Measurements from ENCODE around the gene BCDIN3D. TPM values are rescaled to one million over a fixed set of nuclear protein-coding genes. Genes with fewer than 3 reads are reported as not detected.

BCDIN3D gene
- total RNA-seq, 1 experiment from 2014 or later, result 1.6 TPM

DNA sequence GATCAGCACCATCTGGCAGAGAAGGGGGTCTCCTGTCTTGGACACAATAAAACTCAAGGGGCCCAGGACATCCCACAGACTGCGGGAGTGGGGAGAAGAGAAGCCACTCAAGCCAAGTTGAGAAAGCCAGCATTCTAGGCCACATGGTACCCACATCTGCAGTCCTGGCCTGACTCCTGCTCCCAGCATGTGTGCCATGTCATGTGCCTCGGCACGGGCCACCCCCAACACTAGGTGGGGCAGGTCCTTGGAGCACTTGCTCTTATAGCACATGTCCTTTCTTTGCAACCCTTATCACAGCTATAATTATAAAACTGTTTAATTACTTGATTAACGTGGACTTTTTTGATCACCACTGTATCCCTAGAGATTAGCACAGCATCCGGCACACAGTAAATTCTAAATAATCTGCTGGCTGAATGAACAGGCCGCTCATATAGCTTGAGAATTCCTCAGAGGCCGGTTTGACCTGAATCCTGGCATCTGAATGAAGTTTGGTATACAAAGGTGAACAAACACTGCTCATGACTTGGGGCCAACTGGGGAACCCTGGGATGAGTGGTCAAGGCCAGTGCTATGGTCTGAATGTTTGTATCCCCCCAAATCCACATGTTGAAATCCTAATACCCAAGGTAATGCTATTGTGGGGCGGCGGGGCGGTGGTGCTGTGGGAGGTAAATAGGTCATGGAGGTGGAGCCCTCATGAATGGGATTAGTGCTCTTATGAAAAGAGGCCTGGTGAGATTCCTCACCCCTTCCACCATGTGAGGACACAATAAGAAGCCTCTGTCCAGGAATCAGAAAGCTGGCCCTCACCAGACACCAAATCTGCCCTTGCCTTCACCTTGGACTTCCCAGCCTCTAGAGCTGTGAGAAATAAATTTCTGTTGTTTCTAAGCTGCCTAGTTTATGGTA, 21.3 kb downstream of the BCDIN3D start (continued):
- TF ChIP-seq, protein P1, sequence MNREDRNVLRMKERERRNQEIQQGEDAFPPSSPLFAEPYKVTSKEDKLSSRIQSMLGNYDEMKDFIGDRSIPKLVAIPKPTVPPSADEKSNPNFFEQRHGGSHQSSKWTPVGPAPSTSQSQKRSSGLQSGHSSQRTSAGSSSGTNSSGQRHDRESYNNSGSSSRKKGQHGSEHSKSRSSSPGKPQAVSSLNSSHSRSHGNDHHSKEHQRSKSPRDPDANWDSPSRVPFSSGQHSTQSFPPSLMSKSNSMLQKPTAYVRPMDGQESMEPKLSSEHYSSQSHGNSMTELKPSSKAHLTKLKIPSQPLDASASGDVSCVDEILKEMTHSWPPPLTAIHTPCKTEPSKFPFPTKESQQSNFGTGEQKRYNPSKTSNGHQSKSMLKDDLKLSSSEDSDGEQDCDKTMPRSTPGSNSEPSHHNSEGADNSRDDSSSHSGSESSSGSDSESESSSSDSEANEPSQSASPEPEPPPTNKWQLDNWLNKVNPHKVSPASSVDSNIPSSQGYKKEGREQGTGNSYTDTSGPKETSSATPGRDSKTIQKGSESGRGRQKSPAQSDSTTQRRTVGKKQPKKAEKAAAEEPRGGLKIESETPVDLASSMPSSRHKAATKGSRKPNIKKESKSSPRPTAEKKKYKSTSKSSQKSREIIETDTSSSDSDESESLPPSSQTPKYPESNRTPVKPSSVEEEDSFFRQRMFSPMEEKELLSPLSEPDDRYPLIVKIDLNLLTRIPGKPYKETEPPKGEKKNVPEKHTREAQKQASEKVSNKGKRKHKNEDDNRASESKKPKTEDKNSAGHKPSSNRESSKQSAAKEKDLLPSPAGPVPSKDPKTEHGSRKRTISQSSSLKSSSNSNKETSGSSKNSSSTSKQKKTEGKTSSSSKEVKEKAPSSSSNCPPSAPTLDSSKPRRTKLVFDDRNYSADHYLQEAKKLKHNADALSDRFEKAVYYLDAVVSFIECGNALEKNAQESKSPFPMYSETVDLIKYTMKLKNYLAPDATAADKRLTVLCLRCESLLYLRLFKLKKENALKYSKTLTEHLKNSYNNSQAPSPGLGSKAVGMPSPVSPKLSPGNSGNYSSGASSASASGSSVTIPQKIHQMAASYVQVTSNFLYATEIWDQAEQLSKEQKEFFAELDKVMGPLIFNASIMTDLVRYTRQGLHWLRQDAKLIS (CRISPR knock-in tag; IDR thresholded peaks at IDR 0.05; ENCODE audit: borderline replicate concordance), result no peak
- no peak for TF ChIP-seq ZNF219 (CRISPR knock-in tag; IDR thresholded peaks at IDR 0.05; ENCODE audit: borderline replicate concordance)
- no peak for TF ChIP-seq JAZF1 (CRISPR knock-in tag; IDR thresholded peaks at IDR 0.05)
- no peak for TF ChIP-seq ZNF512 (CRISPR knock-in tag; IDR thresholded peaks at IDR 0.05; ENCODE audit: borderline replicate concordance)
- TF ChIP-seq, protein P2, sequence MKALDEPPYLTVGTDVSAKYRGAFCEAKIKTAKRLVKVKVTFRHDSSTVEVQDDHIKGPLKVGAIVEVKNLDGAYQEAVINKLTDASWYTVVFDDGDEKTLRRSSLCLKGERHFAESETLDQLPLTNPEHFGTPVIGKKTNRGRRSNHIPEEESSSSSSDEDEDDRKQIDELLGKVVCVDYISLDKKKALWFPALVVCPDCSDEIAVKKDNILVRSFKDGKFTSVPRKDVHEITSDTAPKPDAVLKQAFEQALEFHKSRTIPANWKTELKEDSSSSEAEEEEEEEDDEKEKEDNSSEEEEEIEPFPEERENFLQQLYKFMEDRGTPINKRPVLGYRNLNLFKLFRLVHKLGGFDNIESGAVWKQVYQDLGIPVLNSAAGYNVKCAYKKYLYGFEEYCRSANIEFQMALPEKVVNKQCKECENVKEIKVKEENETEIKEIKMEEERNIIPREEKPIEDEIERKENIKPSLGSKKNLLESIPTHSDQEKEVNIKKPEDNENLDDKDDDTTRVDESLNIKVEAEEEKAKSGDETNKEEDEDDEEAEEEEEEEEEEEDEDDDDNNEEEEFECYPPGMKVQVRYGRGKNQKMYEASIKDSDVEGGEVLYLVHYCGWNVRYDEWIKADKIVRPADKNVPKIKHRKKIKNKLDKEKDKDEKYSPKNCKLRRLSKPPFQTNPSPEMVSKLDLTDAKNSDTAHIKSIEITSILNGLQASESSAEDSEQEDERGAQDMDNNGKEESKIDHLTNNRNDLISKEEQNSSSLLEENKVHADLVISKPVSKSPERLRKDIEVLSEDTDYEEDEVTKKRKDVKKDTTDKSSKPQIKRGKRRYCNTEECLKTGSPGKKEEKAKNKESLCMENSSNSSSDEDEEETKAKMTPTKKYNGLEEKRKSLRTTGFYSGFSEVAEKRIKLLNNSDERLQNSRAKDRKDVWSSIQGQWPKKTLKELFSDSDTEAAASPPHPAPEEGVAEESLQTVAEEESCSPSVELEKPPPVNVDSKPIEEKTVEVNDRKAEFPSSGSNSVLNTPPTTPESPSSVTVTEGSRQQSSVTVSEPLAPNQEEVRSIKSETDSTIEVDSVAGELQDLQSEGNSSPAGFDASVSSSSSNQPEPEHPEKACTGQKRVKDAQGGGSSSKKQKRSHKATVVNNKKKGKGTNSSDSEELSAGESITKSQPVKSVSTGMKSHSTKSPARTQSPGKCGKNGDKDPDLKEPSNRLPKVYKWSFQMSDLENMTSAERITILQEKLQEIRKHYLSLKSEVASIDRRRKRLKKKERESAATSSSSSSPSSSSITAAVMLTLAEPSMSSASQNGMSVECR (CRISPR knock-in tag; IDR thresholded peaks at IDR 0.05; ENCODE audit: borderline replicate concordance), result no peak
- no peak for TF ChIP-seq MYBL2 (CRISPR knock-in tag; IDR thresholded peaks at IDR 0.05)
- TF ChIP-seq CREM (CRISPR knock-in tag; IDR thresholded peaks at IDR 0.05), result no peak
- no peak for TF ChIP-seq ATF1 (CRISPR knock-in tag; IDR thresholded peaks at IDR 0.05)

GRCh38 chr12:49819786-49820185, 23.1 kb downstream of the BCDIN3D start:
- H3K27ac Mint-ChIP-seq, result no peak overlapping the region; the same call in 1 of the 2 replicates
- H3K9me3 Mint-ChIP-seq, result no peaks in the 10 kb centered on the region
- H3K36me3 Mint-ChIP-seq, result peaks cover 8% of the 10 kb centered on the region
- no peak for TF ChIP-seq KAT7 (CRISPR knock-in tag; IDR thresholded peaks at IDR 0.05; ENCODE audit: borderline replicate concordance)
- ChIA-PET POLR2A (no interaction called here), CTCF (interaction anchor here (0.5 to 2.3 kb wide), 6 partner anchors 11 to 42 kb away, joined by 3 to 11 read pairs (median 4); no protein-coding TSS in a partner anchor)
- no peak for ATAC-seq
- H3K27me3 Mint-ChIP-seq (ENCODE audit: low read depth), result no peaks in the 10 kb centered on the region
- no peak for DNase-seq (ENCODE audit: low spot score)
- peaks cover 20% of the 10 kb centered on the region for H3K4me1 Mint-ChIP-seq
- no peak overlapping the region for H3K4me3 Mint-ChIP-seq

DNA sequence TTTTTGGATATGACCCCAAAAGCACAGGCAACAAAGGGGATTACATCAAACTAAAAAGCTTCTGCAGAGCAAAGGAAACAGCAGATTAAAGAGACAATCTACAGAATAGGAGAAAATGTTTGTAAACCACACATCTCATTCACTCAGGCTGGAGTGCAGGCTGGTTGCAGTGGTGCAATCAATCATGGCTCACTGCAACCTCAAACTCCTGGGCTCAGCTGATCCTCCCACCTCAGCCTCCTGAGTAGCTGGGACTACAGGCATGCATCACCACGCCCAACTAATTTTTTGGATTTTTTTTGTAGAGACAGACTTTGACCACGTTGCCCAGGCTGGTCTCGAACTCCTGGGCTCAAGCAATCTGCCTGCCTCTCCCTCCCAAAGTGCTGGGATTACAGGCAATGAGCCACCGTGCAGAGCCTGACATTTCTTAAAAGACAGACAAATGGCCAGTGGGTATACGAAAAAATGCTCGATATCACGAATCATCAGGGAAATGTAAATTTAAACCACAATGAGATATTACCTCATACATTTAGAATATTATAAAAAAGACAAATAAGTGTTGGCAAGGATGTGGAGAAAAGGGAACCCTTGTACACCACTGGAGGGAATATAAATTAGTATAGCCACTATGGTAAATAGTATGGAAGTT, 24.5 kb downstream of the BCDIN3D start:
- no peak for DNase-seq (ENCODE audit: low spot score)
- CTCF ChIA-PET, result interaction anchor here (1.6 kb wide), 1 partner anchor 9 kb away, joined by 5 read pairs; the partner anchor contains the start of gene NCKAP5L
- Mint-ChIP-seq H3K9me3 (no peaks in the 10 kb centered on the region), H3K4me1 (peaks cover 17% of the 10 kb centered on the region), H3K27me3 (ENCODE audit: low read depth) (no peaks in the 10 kb centered on the region), H3K27ac (no peak overlapping the region), H3K36me3 (peaks cover 8% of the 10 kb centered on the region), H3K4me3 (no peak overlapping the region)
- no peak for TF ChIP-seq HMGXB4 (CRISPR knock-in tag; IDR thresholded peaks at IDR 0.05)
- TF ChIP-seq ZNF219 (CRISPR knock-in tag; IDR thresholded peaks at IDR 0.05; ENCODE audit: borderline replicate concordance), result no peak
- TF ChIP-seq RORB (CRISPR knock-in tag; IDR thresholded peaks at IDR 0.05), result no peak
- TF ChIP-seq IRF2 (CRISPR knock-in tag; IDR thresholded peaks at IDR 0.05; ENCODE audit: borderline replicate concordance, low read depth), result no peak
- TF ChIP-seq ZNF138 (CRISPR knock-in tag; conservative IDR thresholded peaks at IDR 0.05), result no peak
- no peak for TF ChIP-seq ERG (CRISPR knock-in tag; IDR thresholded peaks at IDR 0.05)
- POLR2A ChIA-PET, result no interaction called here
- ATAC-seq, result no peak

Measured in WTC11 (cell line).